ENCODE data around the gene DPEP3. TPM values are rescaled to one million over a fixed set of nuclear protein-coding genes. Genes with fewer than 3 reads are reported as not detected.
"Not testable (repeated sequence)": the region's sequence is repeated elsewhere in the genome, so short reads cannot be mapped to it uniquely, and the experiment has no call there.

Gene DPEP3
- total RNA-seq, 6 donors from 2014 or later = 0.15 to 1.0 (median 0.30) TPM; not detected in 2

- H3K27me3 ChIP-seq = no peaks in the 10 kb centered on the region
- no peaks in the 10 kb centered on the region for H3K9me3 ChIP-seq
- H3K4me1 ChIP-seq = peaks cover 21 to 36% (median 24%) of the 10 kb centered on the region in 4 donors
- no peak overlapping the region for H3K27ac ChIP-seq
- peaks cover 0 to 13% (median 2%) of the 10 kb centered on the region in 4 donors for H3K36me3 ChIP-seq
- TF ChIP-seq POLR2AphosphoS5 (IDR thresholded peaks at IDR 0.05) = no peak
- TF ChIP-seq POLR2A (IDR thresholded peaks at IDR 0.05) = no peak
- TF ChIP-seq EP300 (IDR thresholded peaks at IDR 0.05) = no peak
- DNase-seq (no peak), ATAC-seq (ENCODE audit: low FRiP score in 2 of 2) (no peak)
- peak overlapping the region in 1 of 4 donors; percentile 84 for H3K4me3 ChIP-seq
- WGBS, 2 donors = 92 to 94% methylated on average over 9 to 10 of the region's 10 CpGs
Measured at GRCh38 chr16:68021490-68021889, 41.2 kb upstream of the DPEP3 start.

GRCh38 chr16:68019167-68019680 is 38.9 kb upstream of the DPEP3 start:
- TF ChIP-seq EP300 (IDR thresholded peaks at IDR 0.05) (no peak), CTCF (IDR thresholded peaks at IDR 0.05) (no peak), POLR2A (IDR thresholded peaks at IDR 0.05) (no peak), POLR2AphosphoS5 (IDR thresholded peaks at IDR 0.05) (no peak)
- H3K27me3 ChIP-seq = no peaks in the 10 kb centered on the region
- 74 to 79% methylated on average over 8 of the region's 8 CpGs for WGBS, 2 donors
- no peaks in the 10 kb centered on the region for H3K9me3 ChIP-seq
- ATAC-seq (ENCODE audit: low FRiP score in 2 of 2) = no peak
- H3K36me3 ChIP-seq = peaks cover 0 to 9% (median 2%) of the 10 kb centered on the region in 4 donors
- no peak overlapping the region for H3K4me3 ChIP-seq
- H3K27ac ChIP-seq = no peak overlapping the region
- H3K4me1 ChIP-seq = peaks cover 21 to 28% (median 22%) of the 10 kb centered on the region in 4 donors
- no peak for DNase-seq

- no peaks in the 10 kb centered on the region for H3K36me3 ChIP-seq
- 90 to 91% methylated on average over 5 of the region's 5 CpGs for WGBS, 2 donors
- H3K27ac ChIP-seq = no peak within 1 kb of the TSS
- peaks cover 0 to 9% (median 2%) of the 10 kb centered on the region in 4 donors for H3K4me1 ChIP-seq
- H3K27me3 ChIP-seq = no peaks in the 10 kb centered on the region
- no peak within 1 kb of the TSS for H3K4me3 ChIP-seq
- DNase-seq (no peak), ATAC-seq (ENCODE audit: low FRiP score in 2 of 2) (no peak)
- no peak for TF ChIP-seq EP300 (IDR thresholded peaks at IDR 0.05)
- TF ChIP-seq POLR2AphosphoS5 (IDR thresholded peaks at IDR 0.05) = no peak
- TF ChIP-seq POLR2A (IDR thresholded peaks at IDR 0.05) = no peak
- H3K9me3 ChIP-seq = no peaks in the 10 kb centered on the region
Measured at GRCh38 chr16:68015681-68016080, 35.4 kb upstream of the DPEP3 start, which contains the start of gene DPEP2NB. Gene DPEP2NB, minus strand, starts transcription at chr16:68015911. Its CDS starts 141 bp downstream, at chr16:68015770.

GRCh38 chr16:68013440-68013839 is 33.1 kb upstream of the DPEP3 start:
- no peak for TF ChIP-seq POLR2A (IDR thresholded peaks at IDR 0.05)
- TF ChIP-seq CTCF (IDR thresholded peaks at IDR 0.05) = no peak
- no peak for TF ChIP-seq POLR2AphosphoS5 (IDR thresholded peaks at IDR 0.05)
- TF ChIP-seq EP300 (IDR thresholded peaks at IDR 0.05) = no peak
- 55 to 83% methylated on average over 1 of the region's 1 CpG for WGBS, 2 donors
- ATAC-seq (ENCODE audit: low FRiP score in 2 of 2) = no peak

GRCh38 chr16:68009872-68010271 is 29.6 kb upstream of the DPEP3 start:
- not testable (repeated sequence) for H3K4me3 ChIP-seq; H3K36me3 ChIP-seq; DNase-seq; H3K27ac ChIP-seq; H3K27me3 ChIP-seq; H3K9me3 ChIP-seq; ATAC-seq (ENCODE audit: low FRiP score in 2 of 2)
- 78 to 94% methylated on average over 4 of the region's 4 CpGs for WGBS, 2 donors
- peaks cover 10 to 21% (median 15%) of the 10 kb centered on the region in 4 donors for H3K4me1 ChIP-seq

More at GRCh38 chr16:68013440-68013839, 33.1 kb upstream of the DPEP3 start:
- Histone ChIP-seq H3K4me1 (peaks cover 0 to 9% (median 2%) of the 10 kb centered on the region in 4 donors), H3K4me3 (no peak overlapping the region), H3K27me3 (no peaks in the 10 kb centered on the region), H3K9me3 (no peaks in the 10 kb centered on the region), H3K27ac (peak overlapping the region in 2 of 4 donors; percentile 48 to 63), H3K36me3 (no peaks in the 10 kb centered on the region)
- no peak for DNase-seq

- 73 to 78% methylated on average over 9 of the region's 9 CpGs for WGBS, 2 donors
- no peaks in the 10 kb centered on the region for H3K36me3 ChIP-seq
- H3K9me3 ChIP-seq = no peaks in the 10 kb centered on the region
- TF ChIP-seq POLR2A (IDR thresholded peaks at IDR 0.05) = no peak
- no peak for TF ChIP-seq POLR2AphosphoS5 (IDR thresholded peaks at IDR 0.05)
- no peak for TF ChIP-seq EP300 (IDR thresholded peaks at IDR 0.05)
- no peak for TF ChIP-seq CTCF (IDR thresholded peaks at IDR 0.05)
- ATAC-seq (ENCODE audit: low FRiP score in 2 of 2) = no peak
- no peak overlapping the region for H3K27ac ChIP-seq
- no peaks in the 10 kb centered on the region for H3K27me3 ChIP-seq
- no peak overlapping the region for H3K4me3 ChIP-seq
- no peak for DNase-seq
- H3K4me1 ChIP-seq = peaks cover 10 to 21% (median 17%) of the 10 kb centered on the region in 4 donors
Measured at GRCh38 chr16:68009157-68009735, 28.9 kb upstream of the DPEP3 start.
